Measurements from ENCODE around the gene STK40.

GRCh38 chr1:36329817-36330216 is 55.9 kb downstream of the STK40 start:
- TF ChIP-seq CTCF (IDR thresholded peaks at IDR 0.05; ENCODE audit: low read depth, low read length) (no peak), EZH2phosphoT487 (IDR thresholded peaks at IDR 0.05; ENCODE audit: low read depth) (no peak)
